GM12878 (cell line): ENCODE results near the gene CCNL1. TPM values are rescaled to one million over a fixed set of nuclear protein-coding genes. Genes with fewer than 3 reads are reported as not detected.

Experiments
- CHD2 ChIP-seq: IDR thresholded peaks from 2 replicates; pipeline ENCODE4 v1.6.1; 2011; ENCODE audit warnings: low read depth, low read length, improper control_type of control experiment, borderline replicate concordance
- CREM ChIP-seq: IDR thresholded peaks from 2 replicates; pipeline ENCODE4 v1.6.1; 2014; ENCODE audit warnings: antibody characterized with exemption, low read depth
- EP300 ChIP-seq, 2 experiments: fragments of 150-350 bp in 1 of 2; IDR thresholded peaks; 2 replicates each; pipeline ENCODE4 v1.6.1; 2011 to 2012; ENCODE audit warnings: low read depth in 2 of 2, low read length in 2 of 2, borderline replicate concordance in 1 of 2, improper control_type of control experiment in 1 of 2, inconsistent platforms in 1 of 2; ENCODE audit not compliant: control insufficient read depth in 1 of 2
- FOXK2 ChIP-seq: fragments of 450-650 bp; IDR thresholded peaks from 2 replicates; pipeline ENCODE4 v1.6.1; 2017; ENCODE audit warnings: mild to moderate bottlenecking, moderate library complexity
- HDAC6 ChIP-seq: fragments of 200-600 bp; sonication (generic); IDR thresholded peaks from one replicate; pipeline ENCODE4 v1.8.0; 2017; ENCODE audit warnings: antibody characterized with exemption; ENCODE audit not compliant: unreplicated experiment
- IRF4 ChIP-seq: IDR thresholded peaks from 2 replicates; pipeline ENCODE4 v1.6.1; 2011; ENCODE audit warnings: low read depth, low read length
- JUNB ChIP-seq: IDR thresholded peaks from 2 replicates; pipeline ENCODE4 v1.6.1; 2016; ENCODE audit warnings: antibody characterized with exemption, mild to moderate bottlenecking
- MEF2B ChIP-seq: fragments of 450-650 bp; IDR thresholded peaks from 2 replicates; pipeline ENCODE4 v1.6.1; 2018; ENCODE audit warnings: mild to moderate bottlenecking, moderate library complexity; ENCODE audit not compliant: partially characterized antibody, poor library complexity, severe bottlenecking
- NFYA ChIP-seq: IDR thresholded peaks from 2 replicates; pipeline ENCODE4 v1.6.1; 2011; ENCODE audit warnings: low read depth, mild to moderate bottlenecking, low read length, improper control_type of control experiment, borderline replicate concordance
- POU2F2 ChIP-seq: IDR thresholded peaks from 3 replicates; pipeline ENCODE4 v1.6.1; 2011; ENCODE audit warnings: low read depth, mild to moderate bottlenecking, low read length, borderline replicate concordance
- RAD51 ChIP-seq: fragments of 450-650 bp; IDR thresholded peaks from 2 replicates; pipeline ENCODE4 v1.6.1; 2016; ENCODE audit warnings: moderate library complexity, mild to moderate bottlenecking, inconsistent platforms
- RFX5 ChIP-seq: IDR thresholded peaks from 2 replicates; pipeline ENCODE4 v1.6.1; 2011; ENCODE audit warnings: low read depth, low read length, improper control_type of control experiment
- RUNX3 ChIP-seq: IDR thresholded peaks from 2 replicates; pipeline ENCODE4 v1.6.1; 2012; ENCODE audit warnings: low read length, inconsistent platforms
- SP1 ChIP-seq: IDR thresholded peaks from one replicate; pipeline ENCODE4 v1.6.1; 2011; ENCODE audit warnings: low read depth, low read length
- TCF3 ChIP-seq: IDR thresholded peaks from 2 replicates; pipeline ENCODE4 v1.6.1; 2012; ENCODE audit warnings: low read depth, mild to moderate bottlenecking, low read length, borderline replicate concordance; ENCODE audit not compliant: insufficient read depth
- YY1 ChIP-seq: IDR thresholded peaks from 2 replicates; pipeline ENCODE4 v1.6.1; 2011; ENCODE audit warnings: low read depth, mild to moderate bottlenecking, low read length
- polyA plus RNA-seq, 11 experiments: library from polyadenylated mRNA; depleted of rRNA in 4 of 11; unstranded in 6 of 11; stranded (reverse) in 5 of 11; fragments of >200 nt; fragmentation: Nextera tagmentation in 4 of 11; fragmentation: Illumina TruSeq in 1 of 11; extraction: Ambion mirVana in 4 of 11; extraction: Trizol in 1 of 11; gene quantifications; 1 replicate in 1 of 11; 2 replicates in 10 of 11; pipeline versions ENCODE4 v1.2.1 to v1.2.3, GENCODE V29; 2011 to 2016; ENCODE audit warnings: inconsistent platforms in 2 of 11, missing spikeins in 2 of 11, low read depth in 1 of 11
- total RNA-seq, 4 experiments: library from RNA; depleted of rRNA in 3 of 4; stranded (reverse); fragments of >200 nt in 3 of 4; fragmentation: Illumina TruSeq in 1 of 4; extraction: Trizol in 1 of 4; gene quantifications; 2 replicates each; pipeline versions ENCODE4 v1.2.1 to v1.2.3, GENCODE V29; 2013 to 2021
- TF ChIP-seq, protein P1 (sequence below): fragments of 150-350 bp; IDR thresholded peaks from 2 replicates; pipeline ENCODE4 v1.6.1; 2016; ENCODE audit warnings: low read depth, low read length
- TF ChIP-seq, protein P2 (sequence below): fragments of 450-650 bp; IDR thresholded peaks from 2 replicates; pipeline ENCODE4 v1.6.1; 2016; ENCODE audit warnings: mild to moderate bottlenecking
- TF ChIP-seq, protein P3 (sequence below): fragments of 450-650 bp; IDR thresholded peaks from 2 replicates; pipeline ENCODE4 v1.6.1; 2017; ENCODE audit warnings: mild to moderate bottlenecking

Gene CCNL1
- total and polyA plus RNA-seq, 10 of the 15 experiments (the other 5 are each of a cell fraction or from before 2014, with no cell fraction given): 22.2 to 174 (median 115) TPM

DNA sequence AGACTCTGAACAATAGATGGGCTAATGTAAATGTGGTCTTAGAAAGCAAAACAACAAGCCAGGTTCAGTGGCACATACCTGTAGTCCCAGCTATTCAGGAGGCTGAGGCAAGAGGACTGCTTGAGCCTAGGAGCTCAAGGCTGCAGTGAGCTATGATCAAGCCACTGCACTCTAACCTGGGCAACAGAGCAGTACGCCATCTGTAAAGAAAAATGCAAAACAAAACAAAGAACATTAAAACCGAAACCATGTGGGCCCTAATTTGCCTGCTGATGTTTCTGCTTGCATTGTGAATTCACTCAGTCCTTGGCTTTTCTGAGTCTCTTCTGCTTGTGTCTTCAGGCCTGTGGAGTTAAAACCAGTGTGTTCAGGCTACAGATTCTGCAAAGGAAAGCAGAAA, 56.7 kb downstream of the CCNL1 start (continued):
- TF ChIP-seq, protein P1, sequence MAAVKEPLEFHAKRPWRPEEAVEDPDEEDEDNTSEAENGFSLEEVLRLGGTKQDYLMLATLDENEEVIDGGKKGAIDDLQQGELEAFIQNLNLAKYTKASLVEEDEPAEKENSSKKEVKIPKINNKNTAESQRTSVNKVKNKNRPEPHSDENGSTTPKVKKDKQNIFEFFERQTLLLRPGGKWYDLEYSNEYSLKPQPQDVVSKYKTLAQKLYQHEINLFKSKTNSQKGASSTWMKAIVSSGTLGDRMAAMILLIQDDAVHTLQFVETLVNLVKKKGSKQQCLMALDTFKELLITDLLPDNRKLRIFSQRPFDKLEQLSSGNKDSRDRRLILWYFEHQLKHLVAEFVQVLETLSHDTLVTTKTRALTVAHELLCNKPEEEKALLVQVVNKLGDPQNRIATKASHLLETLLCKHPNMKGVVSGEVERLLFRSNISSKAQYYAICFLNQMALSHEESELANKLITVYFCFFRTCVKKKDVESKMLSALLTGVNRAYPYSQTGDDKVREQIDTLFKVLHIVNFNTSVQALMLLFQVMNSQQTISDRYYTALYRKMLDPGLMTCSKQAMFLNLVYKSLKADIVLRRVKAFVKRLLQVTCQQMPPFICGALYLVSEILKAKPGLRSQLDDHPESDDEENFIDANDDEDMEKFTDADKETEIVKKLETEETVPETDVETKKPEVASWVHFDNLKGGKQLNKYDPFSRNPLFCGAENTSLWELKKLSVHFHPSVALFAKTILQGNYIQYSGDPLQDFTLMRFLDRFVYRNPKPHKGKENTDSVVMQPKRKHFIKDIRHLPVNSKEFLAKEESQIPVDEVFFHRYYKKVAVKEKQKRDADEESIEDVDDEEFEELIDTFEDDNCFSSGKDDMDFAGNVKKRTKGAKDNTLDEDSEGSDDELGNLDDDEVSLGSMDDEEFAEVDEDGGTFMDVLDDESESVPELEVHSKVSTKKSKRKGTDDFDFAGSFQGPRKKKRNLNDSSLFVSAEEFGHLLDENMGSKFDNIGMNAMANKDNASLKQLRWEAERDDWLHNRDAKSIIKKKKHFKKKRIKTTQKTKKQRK: no peak
- TF ChIP-seq, protein P2, sequence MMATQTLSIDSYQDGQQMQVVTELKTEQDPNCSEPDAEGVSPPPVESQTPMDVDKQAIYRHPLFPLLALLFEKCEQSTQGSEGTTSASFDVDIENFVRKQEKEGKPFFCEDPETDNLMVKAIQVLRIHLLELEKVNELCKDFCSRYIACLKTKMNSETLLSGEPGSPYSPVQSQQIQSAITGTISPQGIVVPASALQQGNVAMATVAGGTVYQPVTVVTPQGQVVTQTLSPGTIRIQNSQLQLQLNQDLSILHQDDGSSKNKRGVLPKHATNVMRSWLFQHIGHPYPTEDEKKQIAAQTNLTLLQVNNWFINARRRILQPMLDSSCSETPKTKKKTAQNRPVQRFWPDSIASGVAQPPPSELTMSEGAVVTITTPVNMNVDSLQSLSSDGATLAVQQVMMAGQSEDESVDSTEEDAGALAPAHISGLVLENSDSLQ: 0 out of 2 replicates have a peak, but pooled peaks have one; percentile 4
- peak; percentile 76 for TF ChIP-seq JUNB
- TF ChIP-seq, protein P3, sequence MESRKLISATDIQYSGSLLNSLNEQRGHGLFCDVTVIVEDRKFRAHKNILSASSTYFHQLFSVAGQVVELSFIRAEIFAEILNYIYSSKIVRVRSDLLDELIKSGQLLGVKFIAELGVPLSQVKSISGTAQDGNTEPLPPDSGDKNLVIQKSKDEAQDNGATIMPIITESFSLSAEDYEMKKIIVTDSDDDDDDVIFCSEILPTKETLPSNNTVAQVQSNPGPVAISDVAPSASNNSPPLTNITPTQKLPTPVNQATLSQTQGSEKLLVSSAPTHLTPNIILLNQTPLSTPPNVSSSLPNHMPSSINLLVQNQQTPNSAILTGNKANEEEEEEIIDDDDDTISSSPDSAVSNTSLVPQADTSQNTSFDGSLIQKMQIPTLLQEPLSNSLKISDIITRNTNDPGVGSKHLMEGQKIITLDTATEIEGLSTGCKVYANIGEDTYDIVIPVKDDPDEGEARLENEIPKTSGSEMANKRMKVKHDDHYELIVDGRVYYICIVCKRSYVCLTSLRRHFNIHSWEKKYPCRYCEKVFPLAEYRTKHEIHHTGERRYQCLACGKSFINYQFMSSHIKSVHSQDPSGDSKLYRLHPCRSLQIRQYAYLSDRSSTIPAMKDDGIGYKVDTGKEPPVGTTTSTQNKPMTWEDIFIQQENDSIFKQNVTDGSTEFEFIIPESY: no peak
- no peak for TF ChIP-seq MEF2B
- peak; percentile 41 for TF ChIP-seq FOXK2
- peak; percentile 77; the same call in 1 of the 2 replicates for TF ChIP-seq IRF4
- no peak for TF ChIP-seq YY1
- TF ChIP-seq RAD51: 0 out of 2 replicates have a peak, but pooled peaks have one; percentile 39
- peak; percentile 25 for TF ChIP-seq SP1
- TF ChIP-seq EP300 (IDR thresholded peaks at IDR 0.05; ENCODE audit: borderline replicate concordance in 1 of 2, control insufficient read depth in 1 of 2, low read depth in 2 of 2, low read length in 2 of 2): peak in 1 of 2 experiments; percentile 52; a peak in 1 of 4 replicates
- 0 out of 2 replicates have a peak, but pooled peaks have one; percentile 33 for TF ChIP-seq TCF3
- TF ChIP-seq CHD2: no peak
- no peak for TF ChIP-seq NFYA
- peak; percentile 37 for TF ChIP-seq RUNX3
- peak; percentile 93 for TF ChIP-seq POU2F2
- TF ChIP-seq RFX5: no peak
- TF ChIP-seq HDAC6: no peak
- 0 out of 2 replicates have a peak, but pooled peaks have one; percentile 61 for TF ChIP-seq CREM
